ENCODE results near the gene MYH4. TPM values are rescaled to one million over a fixed set of nuclear protein-coding genes. Genes with fewer than 3 reads are reported as not detected.

The MYH4 gene
- total RNA-seq, 1 donor from 2014 or later: not detected

DNA sequence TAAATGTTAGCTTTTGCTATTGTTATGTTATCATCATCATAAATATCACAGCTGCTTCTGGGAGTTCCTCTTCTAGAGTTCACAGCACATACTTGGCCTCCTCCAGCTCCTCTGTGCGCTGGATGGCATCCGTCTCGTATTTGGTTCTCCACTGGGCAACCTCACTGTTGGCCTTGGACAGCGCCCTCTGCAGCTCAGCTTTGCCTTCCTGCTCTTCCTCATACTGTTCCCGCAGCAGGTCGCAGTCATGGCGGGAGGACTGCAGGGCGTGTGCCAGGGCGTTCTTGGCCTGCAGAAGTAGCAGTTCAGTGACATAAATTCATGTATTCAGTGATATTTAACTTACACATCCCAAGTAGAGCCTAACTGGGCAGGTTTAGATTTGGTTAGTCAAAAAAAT, 71.0 kb downstream of the MYH4 start:
- Histone ChIP-seq H3K79me2 (ENCODE audit: insufficient read depth, low read length) (no peaks in the 10 kb centered on the region), H3K9ac (ENCODE audit: low read length) (no peak overlapping the region), H4K20me1 (ENCODE audit: insufficient read depth, low read length) (no peaks in the 10 kb centered on the region), H3K4me1 (ENCODE audit: insufficient read depth, low read length) (no peaks in the 10 kb centered on the region), H3K4me2 (ENCODE audit: low read length) (no peak overlapping the region), H3K27ac (ENCODE audit: low read depth, low read length) (no peak overlapping the region), H3K36me3 (ENCODE audit: insufficient read depth, low read length) (no peaks in the 10 kb centered on the region), H3K27me3 (ENCODE audit: insufficient read depth, low read length) (no peaks in the 10 kb centered on the region), H3K9me3 (ENCODE audit: insufficient read depth, low read depth, low read length) (no peaks in the 10 kb centered on the region), H3K4me3 (ENCODE audit: insufficient read depth, low read depth, low read length) (no peak overlapping the region), H2AFZ (ENCODE audit: low read depth, low read length) (no peak overlapping the region)
- no peaks in the 10 kb centered on the region for H3K9me3 Mint-ChIP-seq (ENCODE audit: unreplicated experiment)
- H3K4me3 Mint-ChIP-seq (ENCODE audit: unreplicated experiment): no peak overlapping the region
- TF ChIP-seq EZH2 (IDR thresholded peaks at IDR 0.05; ENCODE audit: insufficient read depth, low read length): no peak
- TF ChIP-seq, protein P1, sequence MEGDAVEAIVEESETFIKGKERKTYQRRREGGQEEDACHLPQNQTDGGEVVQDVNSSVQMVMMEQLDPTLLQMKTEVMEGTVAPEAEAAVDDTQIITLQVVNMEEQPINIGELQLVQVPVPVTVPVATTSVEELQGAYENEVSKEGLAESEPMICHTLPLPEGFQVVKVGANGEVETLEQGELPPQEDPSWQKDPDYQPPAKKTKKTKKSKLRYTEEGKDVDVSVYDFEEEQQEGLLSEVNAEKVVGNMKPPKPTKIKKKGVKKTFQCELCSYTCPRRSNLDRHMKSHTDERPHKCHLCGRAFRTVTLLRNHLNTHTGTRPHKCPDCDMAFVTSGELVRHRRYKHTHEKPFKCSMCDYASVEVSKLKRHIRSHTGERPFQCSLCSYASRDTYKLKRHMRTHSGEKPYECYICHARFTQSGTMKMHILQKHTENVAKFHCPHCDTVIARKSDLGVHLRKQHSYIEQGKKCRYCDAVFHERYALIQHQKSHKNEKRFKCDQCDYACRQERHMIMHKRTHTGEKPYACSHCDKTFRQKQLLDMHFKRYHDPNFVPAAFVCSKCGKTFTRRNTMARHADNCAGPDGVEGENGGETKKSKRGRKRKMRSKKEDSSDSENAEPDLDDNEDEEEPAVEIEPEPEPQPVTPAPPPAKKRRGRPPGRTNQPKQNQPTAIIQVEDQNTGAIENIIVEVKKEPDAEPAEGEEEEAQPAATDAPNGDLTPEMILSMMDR (IDR thresholded peaks at IDR 0.05; ENCODE audit: insufficient read depth, low read depth, low read length): no peak
- H3K36me3 Mint-ChIP-seq (ENCODE audit: low read depth, unreplicated experiment): no peaks in the 10 kb centered on the region
- no peak for FAIRE-seq
- peaks cover 5% of the 10 kb centered on the region for H3K27me3 Mint-ChIP-seq (ENCODE audit: low read depth, unreplicated experiment)
- no peak for DNase-seq (ENCODE audit: low read depth)
- H3K27ac Mint-ChIP-seq (ENCODE audit: unreplicated experiment): no peak overlapping the region
- H3K4me1 Mint-ChIP-seq (ENCODE audit: low read depth, unreplicated experiment): peaks cover 1% of the 10 kb centered on the region

DNA sequence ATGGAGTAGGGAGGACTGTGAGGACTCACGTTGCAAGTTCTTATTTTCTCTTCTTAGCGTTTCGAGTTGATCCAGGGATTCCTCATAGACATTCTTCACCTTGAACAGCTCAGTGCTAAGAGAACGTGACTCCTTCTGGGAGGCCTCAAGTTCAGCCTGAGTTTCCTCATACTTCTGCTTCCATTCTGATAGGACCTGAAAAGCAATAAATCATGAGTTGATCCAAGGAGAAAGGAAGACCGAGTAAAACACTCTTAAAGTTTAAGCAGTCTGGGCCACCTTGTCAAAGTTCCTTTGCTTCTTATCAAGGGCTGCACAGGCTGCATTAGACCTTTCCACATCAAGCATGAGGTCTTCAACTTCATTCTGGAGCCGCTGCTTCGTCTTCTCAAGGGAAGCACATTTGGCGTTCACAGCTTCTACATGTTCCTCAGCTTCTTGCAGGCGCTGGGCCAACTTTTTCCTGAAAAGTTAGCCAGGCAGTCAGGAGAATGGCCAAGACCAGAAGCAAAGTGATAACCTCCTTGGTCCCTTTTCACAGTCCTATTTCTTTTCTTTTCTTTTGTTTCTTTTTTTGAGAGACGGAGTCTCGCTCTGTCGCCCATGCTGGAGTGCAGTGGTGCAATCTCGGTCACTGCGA, 72.7 kb downstream of the MYH4 start:
- H3K27me3 Mint-ChIP-seq (ENCODE audit: low read depth, unreplicated experiment): peaks cover 7% of the 10 kb centered on the region
- Histone ChIP-seq H3K9me3 (ENCODE audit: insufficient read depth, low read depth, low read length) (no peaks in the 10 kb centered on the region), H3K27me3 (ENCODE audit: insufficient read depth, low read length) (no peaks in the 10 kb centered on the region), H4K20me1 (ENCODE audit: insufficient read depth, low read length) (no peaks in the 10 kb centered on the region), H3K4me2 (ENCODE audit: low read length) (no peak overlapping the region), H3K36me3 (ENCODE audit: insufficient read depth, low read length) (no peaks in the 10 kb centered on the region), H3K4me1 (ENCODE audit: insufficient read depth, low read length) (no peaks in the 10 kb centered on the region), H3K4me3 (ENCODE audit: insufficient read depth, low read depth, low read length) (no peak overlapping the region), H3K9ac (ENCODE audit: low read length) (no peak overlapping the region), H3K27ac (ENCODE audit: low read depth, low read length) (no peak overlapping the region), H3K79me2 (ENCODE audit: insufficient read depth, low read length) (no peaks in the 10 kb centered on the region), H2AFZ (ENCODE audit: low read depth, low read length) (no peak overlapping the region)
- TF ChIP-seq, protein P1 (IDR thresholded peaks at IDR 0.05; ENCODE audit: insufficient read depth, low read depth, low read length): no peak
- no peak for TF ChIP-seq EZH2 (IDR thresholded peaks at IDR 0.05; ENCODE audit: insufficient read depth, low read length)
- H3K27ac Mint-ChIP-seq (ENCODE audit: unreplicated experiment): no peak overlapping the region
- H3K36me3 Mint-ChIP-seq (ENCODE audit: low read depth, unreplicated experiment): no peaks in the 10 kb centered on the region
- H3K4me1 Mint-ChIP-seq (ENCODE audit: low read depth, unreplicated experiment): peaks cover 1% of the 10 kb centered on the region
- no peak overlapping the region for H3K4me3 Mint-ChIP-seq (ENCODE audit: unreplicated experiment)
- H3K9me3 Mint-ChIP-seq (ENCODE audit: unreplicated experiment): no peaks in the 10 kb centered on the region
- FAIRE-seq (no peak), DNase-seq (ENCODE audit: low read depth) (no peak)

DNA sequence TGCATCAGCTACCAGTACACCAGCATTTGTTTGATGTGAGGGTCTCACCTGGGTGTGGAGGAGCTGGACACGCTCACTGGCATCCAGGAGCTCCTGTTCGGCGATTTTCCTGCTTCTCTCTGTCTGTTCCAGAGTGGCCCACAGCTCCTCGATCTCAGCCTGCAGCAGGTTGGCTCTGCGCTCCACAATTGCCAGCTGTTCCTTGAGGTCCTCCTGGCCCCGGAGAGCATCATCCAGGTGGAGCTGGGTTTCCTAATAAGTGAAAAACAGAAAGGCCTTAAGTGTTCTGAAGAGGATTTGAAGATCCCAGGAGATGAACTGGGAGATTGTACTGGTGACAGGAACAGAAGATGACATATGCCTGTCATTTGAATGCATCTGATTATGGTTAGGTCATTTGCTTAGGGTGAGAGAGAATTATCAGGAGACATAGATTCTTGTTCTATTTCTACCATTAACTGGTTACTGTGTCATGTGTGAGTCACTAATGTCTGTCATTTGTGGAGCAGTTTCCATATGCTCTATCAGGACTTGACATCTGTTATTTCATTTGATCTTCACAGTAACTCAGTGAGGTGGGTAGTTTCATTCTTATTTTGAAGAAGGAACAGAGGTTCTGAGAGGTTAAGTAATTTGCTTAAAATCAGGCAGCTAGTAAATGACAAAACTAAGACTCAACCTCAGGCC, 75.0 kb downstream of the MYH4 start:
- Histone ChIP-seq H3K9ac (ENCODE audit: low read length) (no peak overlapping the region), H3K27ac (ENCODE audit: low read depth, low read length) (no peak overlapping the region), H4K20me1 (ENCODE audit: insufficient read depth, low read length) (no peaks in the 10 kb centered on the region), H3K9me3 (ENCODE audit: insufficient read depth, low read depth, low read length) (no peaks in the 10 kb centered on the region), H2AFZ (ENCODE audit: low read depth, low read length) (no peak overlapping the region), H3K4me2 (ENCODE audit: low read length) (no peak overlapping the region), H3K27me3 (ENCODE audit: insufficient read depth, low read length) (no peaks in the 10 kb centered on the region), H3K4me3 (ENCODE audit: insufficient read depth, low read depth, low read length) (no peak overlapping the region), H3K79me2 (ENCODE audit: insufficient read depth, low read length) (no peaks in the 10 kb centered on the region), H3K4me1 (ENCODE audit: insufficient read depth, low read length) (no peaks in the 10 kb centered on the region), H3K36me3 (ENCODE audit: insufficient read depth, low read length) (no peaks in the 10 kb centered on the region)
- Mint-ChIP-seq H3K4me3 (ENCODE audit: unreplicated experiment) (no peak overlapping the region), H3K27me3 (ENCODE audit: low read depth, unreplicated experiment) (peaks cover 5% of the 10 kb centered on the region), H3K9me3 (ENCODE audit: unreplicated experiment) (no peaks in the 10 kb centered on the region), H3K36me3 (ENCODE audit: low read depth, unreplicated experiment) (no peaks in the 10 kb centered on the region), H3K4me1 (ENCODE audit: low read depth, unreplicated experiment) (peaks cover 1% of the 10 kb centered on the region), H3K27ac (ENCODE audit: unreplicated experiment) (no peak overlapping the region)
- FAIRE-seq (no peak), DNase-seq (ENCODE audit: low read depth) (no peak)
- no peak for TF ChIP-seq EZH2 (IDR thresholded peaks at IDR 0.05; ENCODE audit: insufficient read depth, low read length)
- TF ChIP-seq, protein P1 (IDR thresholded peaks at IDR 0.05; ENCODE audit: insufficient read depth, low read depth, low read length): no peak

All from astrocyte (in vitro differentiated cells and primary cell).